Panc1 (cell line): Measurements from ENCODE around the gene CTRB1. TPM values are rescaled to one million over a fixed set of nuclear protein-coding genes. Genes with fewer than 3 reads are reported as not detected.
"Not testable (repeated sequence)": the region's sequence is repeated elsewhere in the genome, so short reads cannot be mapped to it uniquely, and the experiment has no call there.

Experiments
- ATAC-seq: fragments of 200-7000 bp; cut with Tn5 transposase; 2 replicates; pipeline ENCODE4 v1.9.1; 2020; ENCODE audit warnings: mild to moderate bottlenecking, moderate library complexity
- BruUV-seq: library from RNA; stranded (reverse); fragments of 400-500 nt; replicated peaks from 2 replicates; lab custom pipeline; 2021; lab: Mats Ljungman, UMichigan
- CTCF ChIA-PET: fragments of 300-600 bp; sonication (Branson Sonifier 250); formaldehyde crosslinking; loops from one replicate; lab custom pipeline; 2022; ENCODE audit warnings: antibody characterized with exemption; lab: Charles Lee
- POLR2A ChIA-PET: fragments of 300-600 bp; sonication (Branson Sonifier 250); formaldehyde crosslinking; loops from one replicate; lab custom pipeline; 2022; ENCODE audit warnings: antibody characterized with exemption; lab: Charles Lee
- DNase-seq: peaks from one replicate; pipeline ENCODE4 v3.0.0-alpha.2; 2010; ENCODE audit warnings: low read depth, low spot score
- H3K27ac ChIP-seq: 2 replicates; pipeline ENCODE4 v1.5.1; 2011; ENCODE audit warnings: mild to moderate bottlenecking, low read length, inconsistent platforms
- H3K27me3 ChIP-seq: fragments of 200-500 bp; sonication (Bioruptor generic); 2 replicates; pipeline ENCODE4 v1.6.0; 2014; ENCODE audit warnings: low read length, inconsistent platforms; ENCODE audit not compliant: control insufficient read depth, insufficient read depth
- H3K36me3 ChIP-seq: fragments of 200-500 bp; sonication (Bioruptor generic); 2 replicates; pipeline ENCODE4 v1.5.1; 2014; ENCODE audit warnings: inconsistent platforms, mild to moderate bottlenecking, low read length, moderate library complexity; ENCODE audit not compliant: control insufficient read depth, insufficient read depth
- H3K4me1 ChIP-seq: 2 replicates; pipeline ENCODE4 v1.5.1; 2011; ENCODE audit warnings: inconsistent platforms, mild to moderate bottlenecking, low read length, moderate library complexity; ENCODE audit not compliant: control insufficient read depth, insufficient read depth
- H3K4me3 ChIP-seq, 2 experiments: 2 replicates each; pipeline ENCODE4 v1.5.1; 2011 to 2012; ENCODE audit warnings: low read depth in 2 of 2, low read length in 2 of 2, mild to moderate bottlenecking in 2 of 2, inconsistent platforms in 1 of 2, moderate library complexity in 1 of 2
- H3K9me3 ChIP-seq: fragments of 200-500 bp; sonication (Bioruptor generic); 2 replicates; pipeline ENCODE4 v1.5.1; 2014; ENCODE audit warnings: low read depth, mild to moderate bottlenecking, inconsistent platforms, low read length, moderate library complexity; ENCODE audit not compliant: control insufficient read depth, insufficient read depth
- CTCF ChIP-seq: fragments of 450-650 bp; IDR thresholded peaks from 2 replicates; pipeline ENCODE4 v1.5.1; 2017; ENCODE audit warnings: mild to moderate bottlenecking
- POLR2AphosphoS5 ChIP-seq: IDR thresholded peaks from 2 replicates; pipeline ENCODE4 v1.6.1; 2012; ENCODE audit warnings: mild to moderate bottlenecking, low read depth, low read length, moderate library complexity
- REST ChIP-seq, 2 experiments: IDR thresholded peaks; 2 replicates each; pipeline ENCODE4 v1.6.1; 2011 to 2012; ENCODE audit warnings: low read depth in 2 of 2, control low read depth in 1 of 2, low read length in 1 of 2, mild to moderate bottlenecking in 1 of 2, moderate library complexity in 1 of 2; ENCODE audit not compliant: insufficient read depth in 1 of 2
- SIN3A ChIP-seq: IDR thresholded peaks from 2 replicates; pipeline ENCODE4 v1.6.1; 2012; ENCODE audit warnings: low read depth, mild to moderate bottlenecking, low read length, moderate library complexity, borderline replicate concordance; ENCODE audit not compliant: insufficient read depth
- TCF7L2 ChIP-seq: IDR thresholded peaks from 2 replicates; pipeline ENCODE4 v1.6.1; 2011; ENCODE audit warnings: mild to moderate bottlenecking, low read depth, low read length, inconsistent platforms
- in situ Hi-C: cut with HindIII; loops from 2 replicates; pipeline ENCODE4 v1.10.0; 2016; ENCODE audit warnings: low sequenced_read_pairs, low pct_unique_long_range_greater_than_20kb
- intact Hi-C: fragments of 100-400 bp; cut with micrococcal nuclease; formaldehyde crosslinking; loops from one replicate; pipeline ENCODE4 v1.10.0; 2022; ENCODE audit not compliant: unreplicated experiment
- total RNA-seq: library from RNA; stranded (reverse); gene quantifications from one replicate; pipeline ENCODE4 v1.2.1, GENCODE V29; 2021; ENCODE audit not compliant: unreplicated experiment

Gene CTRB1
- total RNA-seq, 1 experiment from 2014 or later = 2.7 TPM

- H3K4me3 ChIP-seq = no peak overlapping the region
- ChIA-PET CTCF (no interaction called here), POLR2A (no interaction called here)
- H3K27ac ChIP-seq = peak overlapping the region; percentile 59; the same call in 1 of the 2 replicates
- ATAC-seq = peak; percentile 18; the same call in 1 of the 2 replicates
- no peak for DNase-seq
- in situ Hi-C loops (no loop called here), intact Hi-C loops (loop anchor here (10.0 kb wide), 1 partner anchor 146 kb away; no protein-coding TSS in a partner anchor)
- no peaks in the 10 kb centered on the region; the same call in 1 of the 2 replicates for H3K36me3 ChIP-seq
- TF ChIP-seq POLR2AphosphoS5 = no peak
- TF ChIP-seq SIN3A = no peak
- no peak for TF ChIP-seq REST (IDR thresholded peaks at IDR 0.05; ENCODE audit: insufficient read depth in 1 of 2, low read depth in 2 of 2, low read length in 1 of 2)
- no peak for TF ChIP-seq CTCF
- no peak for TF ChIP-seq TCF7L2
- no peaks in the 10 kb centered on the region for H3K9me3 ChIP-seq
- no peaks in the 10 kb centered on the region for H3K27me3 ChIP-seq
- H3K4me1 ChIP-seq = peaks cover 38% of the 10 kb centered on the region
- BruUV-seq = no TSS peak
Measured at GRCh38 chr16:75238853-75239541, 20.2 kb downstream of the CTRB1 start.

GRCh38 chr16:75239542-75240122 lies 20.8 kb downstream of the CTRB1 start:
- H3K9me3 ChIP-seq = no peaks in the 10 kb centered on the region
- intact Hi-C loops (loop anchor here (10.0 kb wide), 1 partner anchor 145 kb away; no protein-coding TSS in a partner anchor), in situ Hi-C loops (no loop called here)
- DNase-seq = no peak
- POLR2A ChIA-PET = no interaction called here
- no peaks in the 10 kb centered on the region; the same call in 1 of the 2 replicates for H3K36me3 ChIP-seq
- H3K27me3 ChIP-seq = no peaks in the 10 kb centered on the region
- peak overlapping the region; percentile 51 for H3K27ac ChIP-seq
- no peak overlapping the region for H3K4me3 ChIP-seq
- ATAC-seq = no peak
- TF ChIP-seq POLR2AphosphoS5 = no peak
- TF ChIP-seq REST (IDR thresholded peaks at IDR 0.05; ENCODE audit: insufficient read depth in 1 of 2, low read depth in 2 of 2, low read length in 1 of 2) = no peak
- TF ChIP-seq CTCF = no peak
- no peak for TF ChIP-seq TCF7L2
- no peak for TF ChIP-seq SIN3A
- no TSS peak for BruUV-seq
- CTCF ChIA-PET = no interaction called here
- peaks cover 39% of the 10 kb centered on the region for H3K4me1 ChIP-seq

- H3K9me3 ChIP-seq, H3K27me3 ChIP-seq, BruUV-seq, in situ Hi-C loops, intact Hi-C loops, H3K27ac ChIP-seq, DNase-seq, H3K4me3 ChIP-seq, H3K36me3 ChIP-seq, ATAC-seq, POLR2A ChIA-PET, CTCF ChIA-PET: not testable (repeated sequence)
- peaks cover 47% of the 10 kb centered on the region for H3K4me1 ChIP-seq
Measured at GRCh38 chr16:75240633-75241032, 21.8 kb downstream of the CTRB1 start.
